Keratinocyte (primary cell): ENCODE data around the gene OTOP1. TPM values are rescaled to one million over a fixed set of nuclear protein-coding genes. Genes with fewer than 3 reads are reported as not detected.

Source experiments
- DNase-seq: peaks from one replicate; pipeline ENCODE4 v3.0.0-alpha.2; 2011; ENCODE audit warnings: low read depth, missing footprints, low spot score
- FAIRE-seq: peaks from 2 replicates; lab custom pipeline; 2011; peaks lifted over from hg19 to GRCh38; lab: Jason Lieb, UNC
- H2AFZ ChIP-seq: 2 replicates; pipeline ENCODE4 v1.6.0; 2012; ENCODE audit warnings: low read length, control low read depth, inconsistent platforms; ENCODE audit not compliant: control insufficient read depth
- H3K27ac ChIP-seq: 2 replicates; pipeline ENCODE4 v1.5.1; 2011; ENCODE audit warnings: low read length; ENCODE audit not compliant: control insufficient read depth, insufficient read depth
- H3K27me3 ChIP-seq: 3 replicates; pipeline ENCODE4 v1.6.0; 2011; ENCODE audit warnings: low read length; ENCODE audit not compliant: control insufficient read depth, insufficient read depth; ENCODE audit errors: extremely low read depth
- H3K36me3 ChIP-seq, 2 experiments: 2 replicates in 1 of 2; 3 replicates in 1 of 2; pipeline ENCODE4 v1.5.1; 2011; ENCODE audit warnings: low read length in 2 of 2, mild to moderate bottlenecking in 1 of 2; ENCODE audit not compliant: control insufficient read depth in 2 of 2, insufficient read depth in 2 of 2; ENCODE audit errors: extremely low read depth in 1 of 2
- H3K4me1 ChIP-seq: 3 replicates; pipeline ENCODE4 v1.5.1; 2011; ENCODE audit warnings: low read length; ENCODE audit not compliant: control insufficient read depth, insufficient read depth; ENCODE audit errors: extremely low read depth
- H3K4me2 ChIP-seq: 3 replicates; pipeline ENCODE4 v1.6.0; 2011; ENCODE audit warnings: low read depth, low read length; ENCODE audit not compliant: control insufficient read depth, insufficient read depth; ENCODE audit errors: extremely low read depth
- H3K4me3 ChIP-seq, 3 experiments: fragments of 200-600 bp in 1 of 3; sonication (generic) in 1 of 3; 2 replicates in 2 of 3; 3 replicates in 1 of 3; pipeline ENCODE4 v1.5.1; 2011 to 2016; ENCODE audit warnings: low read length in 3 of 3, mild to moderate bottlenecking in 3 of 3, control low read depth in 2 of 3, inconsistent platforms in 1 of 3, low read depth in 1 of 3, mixed read lengths in 1 of 3, mixed run types in 1 of 3, moderate library complexity in 1 of 3; ENCODE audit not compliant: control insufficient read depth in 2 of 3, insufficient read depth in 2 of 3; ENCODE audit errors: extremely low read depth in 1 of 3
- H3K79me2 ChIP-seq: 2 replicates; pipeline ENCODE4 v1.6.0; 2012; ENCODE audit warnings: low read length; ENCODE audit not compliant: control insufficient read depth, insufficient read depth
- H3K9ac ChIP-seq: 3 replicates; pipeline ENCODE4 v1.6.0; 2011; ENCODE audit warnings: low read length; ENCODE audit not compliant: control insufficient read depth, insufficient read depth; ENCODE audit errors: extremely low read depth
- H3K9me1 ChIP-seq: 3 replicates; pipeline ENCODE4 v1.6.0; 2011; ENCODE audit warnings: low read length; ENCODE audit not compliant: control insufficient read depth, insufficient read depth; ENCODE audit errors: extremely low read depth
- H3K9me3 ChIP-seq: 2 replicates; pipeline ENCODE4 v1.5.1; 2012; ENCODE audit warnings: low read depth, low read length; ENCODE audit not compliant: control insufficient read depth
- H4K20me1 ChIP-seq: 3 replicates; pipeline ENCODE4 v1.6.0; 2011; ENCODE audit warnings: low read length; ENCODE audit not compliant: control insufficient read depth, insufficient read depth; ENCODE audit errors: extremely low read depth
- CTCF ChIP-seq, 3 experiments: IDR thresholded peaks in 1 of 3; conservative IDR thresholded peaks in 1 of 3; optimal IDR thresholded peaks in 1 of 3; 2 replicates in 2 of 3; 3 replicates in 1 of 3; pipeline versions ENCODE3 to v1.5.1; 2011; ENCODE audit warnings: low read length in 3 of 3, mild to moderate bottlenecking in 3 of 3, moderate library complexity in 2 of 3, control low read depth in 1 of 3, inconsistent platforms in 1 of 3; ENCODE audit not compliant: insufficient read depth in 2 of 3; ENCODE audit errors: extremely low read depth in 1 of 3
- EZH2 ChIP-seq: IDR thresholded peaks from one replicate; pipeline ENCODE4 v1.6.1; 2012; ENCODE audit warnings: inconsistent platforms, mild to moderate bottlenecking, low read length, moderate library complexity
- dilution Hi-C: fragments of 300-500 bp; cut with MboI; formaldehyde crosslinking; loops from one replicate; pipeline ENCODE4 v1.7.0; 2020; ENCODE audit warnings: low sequenced_read_pairs; ENCODE audit not compliant: extremely low pct_ligation_motif_present
- polyA plus RNA-seq, 5 experiments: library from polyadenylated mRNA; depleted of rRNA in 3 of 5; stranded (reverse) in 3 of 5; stranded (forward) in 1 of 5; unstranded in 1 of 5; fragments of >200 nt; gene quantifications; 1 replicate in 1 of 5; 2 replicates in 3 of 5; 3 replicates in 1 of 5; pipeline versions ENCODE4 v1.2.1 to v1.2.3, GENCODE V29; 2011 to 2012; ENCODE audit warnings: missing spikeins in 2 of 5, low read depth in 1 of 5, low replicate concordance in 1 of 5

The OTOP1 gene
- polyA plus RNA-seq, 1 donor (not counting 4 experiments of a cell fraction or from before 2014, with no cell fraction given), result not detected

GRCh38 chr4:4206204-4206603 is 20.5 kb downstream of the OTOP1 start:
- Histone ChIP-seq H3K36me3 (no peaks in the 10 kb centered on the region), H3K79me2 (no peaks in the 10 kb centered on the region), H3K4me2 (no peak overlapping the region), H4K20me1 (no peaks in the 10 kb centered on the region), H3K9me1 (no peaks in the 10 kb centered on the region), H3K9ac (no peak overlapping the region), H3K27ac (no peak overlapping the region), H3K27me3 (peaks cover 7% of the 10 kb centered on the region), H2AFZ (no peak overlapping the region), H3K9me3 (no peaks in the 10 kb centered on the region), H3K4me1 (peaks cover 14% of the 10 kb centered on the region), H3K4me3 (no peak overlapping the region)
- TF ChIP-seq EZH2 (no peak), CTCF (optimal IDR thresholded peaks at IDR 0.05 in 1 of 3, IDR thresholded peaks at IDR 0.05 in 1 of 3, conservative IDR thresholded peaks at IDR 0.05 in 1 of 3; ENCODE audit: extremely low read depth in 1 of 3, insufficient read depth in 2 of 3, low read length in 3 of 3) (no peak)
- DNase-seq (no peak), FAIRE-seq (no peak)
- dilution Hi-C loops, result no loop called here

GRCh38 chr4:4204401-4204745 is 22.4 kb downstream of the OTOP1 start:
- Histone ChIP-seq H3K36me3 (no peaks in the 10 kb centered on the region), H3K9me1 (no peaks in the 10 kb centered on the region), H3K27ac (no peak overlapping the region), H4K20me1 (no peaks in the 10 kb centered on the region), H3K79me2 (no peaks in the 10 kb centered on the region), H3K9me3 (no peaks in the 10 kb centered on the region), H3K4me1 (peaks cover 14% of the 10 kb centered on the region), H3K27me3 (peaks cover 7% of the 10 kb centered on the region), H3K9ac (no peak overlapping the region), H2AFZ (no peak overlapping the region), H3K4me2 (no peak overlapping the region), H3K4me3 (no peak overlapping the region)
- DNase-seq, result no peak
- dilution Hi-C loops, result no loop called here
- no peak for FAIRE-seq
- TF ChIP-seq CTCF (optimal IDR thresholded peaks at IDR 0.05 in 1 of 3, IDR thresholded peaks at IDR 0.05 in 1 of 3, conservative IDR thresholded peaks at IDR 0.05 in 1 of 3; ENCODE audit: extremely low read depth in 1 of 3, insufficient read depth in 2 of 3, low read length in 3 of 3) (no peak), EZH2 (no peak)
